GM12891 (cell line): ENCODE results near the gene C13orf42.

Experiments used
- POLR2A ChIP-seq: IDR thresholded peaks from 2 replicates; pipeline ENCODE4 v1.6.1; 2011; ENCODE audit warnings: low read depth, low read length, control low read depth
- POLR2AphosphoS5 ChIP-seq: IDR thresholded peaks from 2 replicates; pipeline ENCODE4 v1.6.1; 2011; ENCODE audit warnings: low read depth, low read length, control low read depth

- no peak for TF ChIP-seq POLR2A
- TF ChIP-seq POLR2AphosphoS5, result no peak
These were observed 45.5 kb downstream of the C13orf42 start for GRCh38 chr13:51065372-51066090.
